Erythroblast (primary cell): ENCODE results near the gene SETBP1.

Experiments
- GATA1 ChIP-seq: IDR thresholded peaks from 2 replicates; pipeline ENCODE4 v1.6.1; 2011; ENCODE audit warnings: low read depth, mild to moderate bottlenecking, control low read depth, low read length, moderate library complexity
- POLR2A ChIP-seq: IDR thresholded peaks from 2 replicates; pipeline ENCODE4 v1.6.1; 2011; ENCODE audit warnings: mild to moderate bottlenecking, low read length

- TF ChIP-seq POLR2A (no peak), GATA1 (no peak)
These were observed 204.8 kb downstream of the SETBP1 start for GRCh38 chr18:44885507-44885906.
